Sigmoid colon (tissue), 4 donors: Measurements from ENCODE around the gene PRSS56.

Experiments used
- POLR2A ChIP-seq, 2 donors: fragments of 450-650 bp; IDR thresholded peaks; one replicate each; pipeline ENCODE4 v1.6.1; 2016; ENCODE audit warnings: antibody characterized with exemption in 2 of 2, mild to moderate bottlenecking in 2 of 2, moderate library complexity in 2 of 2
- POLR2AphosphoS5 ChIP-seq, 4 donors: sonication (generic); formaldehyde crosslinking; IDR thresholded peaks; one replicate each; pipeline ENCODE4 v1.6.1; 2017; ENCODE audit warnings: antibody characterized with exemption in 4 of 4
- TF ChIP-seq, protein P1 (sequence below), 4 experiments: fragments of 450-650 bp in 3 of 4; fragments of 200-600 bp in 1 of 4; IDR thresholded peaks; one replicate each; pipeline ENCODE4 v1.5.1; 2016 to 2019; ENCODE audit warnings: antibody characterized with exemption in 4 of 4, mild to moderate bottlenecking in 3 of 4, moderate library complexity in 2 of 4

DNA sequence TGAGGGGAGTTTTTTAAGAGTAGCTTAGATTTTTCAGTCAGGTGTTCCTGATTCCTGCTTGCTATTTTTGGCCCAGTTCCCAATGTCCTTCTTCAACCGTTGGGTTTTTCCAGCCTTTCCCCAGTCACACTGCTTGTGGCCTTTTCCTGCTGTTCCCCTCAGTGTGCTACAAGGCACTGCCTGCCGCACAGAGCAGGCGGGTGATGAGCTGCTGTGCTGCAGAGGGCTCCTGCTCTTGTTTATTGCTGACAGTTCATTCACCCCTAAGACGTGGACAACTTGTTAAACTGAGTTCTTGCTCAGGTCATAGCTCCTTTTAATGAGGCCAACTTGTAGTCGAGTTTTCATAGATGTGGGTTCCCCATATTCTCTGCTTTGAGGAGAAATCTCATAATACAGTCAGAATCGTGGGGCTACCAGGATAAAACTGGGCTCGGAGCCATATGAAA, 50.9 kb downstream of the PRSS56 start:
- TF ChIP-seq, protein P1, sequence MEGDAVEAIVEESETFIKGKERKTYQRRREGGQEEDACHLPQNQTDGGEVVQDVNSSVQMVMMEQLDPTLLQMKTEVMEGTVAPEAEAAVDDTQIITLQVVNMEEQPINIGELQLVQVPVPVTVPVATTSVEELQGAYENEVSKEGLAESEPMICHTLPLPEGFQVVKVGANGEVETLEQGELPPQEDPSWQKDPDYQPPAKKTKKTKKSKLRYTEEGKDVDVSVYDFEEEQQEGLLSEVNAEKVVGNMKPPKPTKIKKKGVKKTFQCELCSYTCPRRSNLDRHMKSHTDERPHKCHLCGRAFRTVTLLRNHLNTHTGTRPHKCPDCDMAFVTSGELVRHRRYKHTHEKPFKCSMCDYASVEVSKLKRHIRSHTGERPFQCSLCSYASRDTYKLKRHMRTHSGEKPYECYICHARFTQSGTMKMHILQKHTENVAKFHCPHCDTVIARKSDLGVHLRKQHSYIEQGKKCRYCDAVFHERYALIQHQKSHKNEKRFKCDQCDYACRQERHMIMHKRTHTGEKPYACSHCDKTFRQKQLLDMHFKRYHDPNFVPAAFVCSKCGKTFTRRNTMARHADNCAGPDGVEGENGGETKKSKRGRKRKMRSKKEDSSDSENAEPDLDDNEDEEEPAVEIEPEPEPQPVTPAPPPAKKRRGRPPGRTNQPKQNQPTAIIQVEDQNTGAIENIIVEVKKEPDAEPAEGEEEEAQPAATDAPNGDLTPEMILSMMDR (IDR thresholded peaks at IDR 0.05), result no peak
- TF ChIP-seq POLR2AphosphoS5 (IDR thresholded peaks at IDR 0.05), result no peak
- no peak for TF ChIP-seq POLR2A (IDR thresholded peaks at IDR 0.05)
